Right atrium auricular region (tissue), 2 donors: Measurements from ENCODE around the gene CDK6. TPM values are rescaled to one million over a fixed set of nuclear protein-coding genes. Genes with fewer than 3 reads are reported as not detected.

Experiments used
- DNase-seq: peaks from one replicate; pipeline ENCODE4 v3.0.0-alpha.2; 2019; ENCODE audit warnings: low spot score
- H3K27ac ChIP-seq, 2 donors: fragments of 200-600 bp; sonication (generic); 1 replicate in 1 of 2; 2 replicates in 1 of 2; pipeline ENCODE4 v1.5.1; 2016 to 2019
- H3K27me3 ChIP-seq, 2 donors: fragments of 200-600 bp; sonication (generic); one replicate each; pipeline versions ENCODE4 v1.5.1 to v1.6.0; 2017 to 2019
- H3K36me3 ChIP-seq: fragments of 200-600 bp; sonication (generic); one replicate; pipeline ENCODE4 v1.5.1; 2016
- H3K4me1 ChIP-seq, 2 donors: fragments of 200-600 bp; sonication (generic); one replicate each; pipeline versions ENCODE4 v1.5.1 to v1.6.0; 2017 to 2019
- H3K4me3 ChIP-seq, 2 donors: fragments of 200-600 bp; sonication (generic); 1 replicate in 1 of 2; 2 replicates in 1 of 2; pipeline ENCODE4 v1.5.1; 2017 to 2019; ENCODE audit warnings: mild to moderate bottlenecking in 1 of 2, moderate library complexity in 1 of 2
- H3K9me3 ChIP-seq, 2 donors: fragments of 200-600 bp; sonication (generic); one replicate each; pipeline ENCODE4 v1.5.1; 2019
- total RNA-seq, 2 donors: library from RNA; depleted of rRNA; stranded (reverse); fragments of >200 nt; gene quantifications; one replicate each; pipeline ENCODE4 v1.1.0, GENCODE V29; 2016
- TF ChIP-seq, protein P1 (sequence below), 2 donors: fragments of 200-600 bp; sonication (generic); IDR thresholded peaks; one replicate each; pipeline ENCODE4 v1.5.1; 2019; ENCODE audit warnings: antibody characterized with exemption in 2 of 2

Gene CDK6
- total RNA-seq, 2 donors from 2014 or later = 10.6 to 12.4 TPM

DNA sequence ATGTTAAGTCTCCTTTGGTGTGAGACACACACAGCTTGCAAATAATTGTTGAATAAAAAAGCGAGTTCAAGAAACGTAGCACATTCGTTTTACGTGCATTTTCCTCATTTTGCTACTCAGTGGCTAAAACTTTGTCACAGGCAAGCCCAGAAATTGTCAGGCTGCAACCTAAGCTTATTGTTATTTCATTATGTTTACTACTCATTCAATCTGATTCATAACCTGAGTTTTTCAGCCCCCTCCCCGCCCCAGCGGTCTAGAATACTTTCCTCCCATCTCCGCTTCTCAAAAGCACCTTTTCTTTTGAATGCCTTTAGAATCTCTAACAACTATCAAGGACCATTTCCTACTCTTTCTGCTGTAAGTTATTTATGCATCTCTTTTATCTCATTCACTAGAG is 247.3 kb downstream of the CDK6 start:
- Histone ChIP-seq H3K4me3 (peak overlapping the region; percentile 68 to 78), H3K4me1 (peaks cover 0 to 51% of the 10 kb centered on the region in 2 donors), H3K27ac (peak overlapping the region; percentile 91 to 93), H3K36me3 (no peaks in the 10 kb centered on the region), H3K27me3 (no peaks in the 10 kb centered on the region), H3K9me3 (no peaks in the 10 kb centered on the region)
- TF ChIP-seq, protein P1, sequence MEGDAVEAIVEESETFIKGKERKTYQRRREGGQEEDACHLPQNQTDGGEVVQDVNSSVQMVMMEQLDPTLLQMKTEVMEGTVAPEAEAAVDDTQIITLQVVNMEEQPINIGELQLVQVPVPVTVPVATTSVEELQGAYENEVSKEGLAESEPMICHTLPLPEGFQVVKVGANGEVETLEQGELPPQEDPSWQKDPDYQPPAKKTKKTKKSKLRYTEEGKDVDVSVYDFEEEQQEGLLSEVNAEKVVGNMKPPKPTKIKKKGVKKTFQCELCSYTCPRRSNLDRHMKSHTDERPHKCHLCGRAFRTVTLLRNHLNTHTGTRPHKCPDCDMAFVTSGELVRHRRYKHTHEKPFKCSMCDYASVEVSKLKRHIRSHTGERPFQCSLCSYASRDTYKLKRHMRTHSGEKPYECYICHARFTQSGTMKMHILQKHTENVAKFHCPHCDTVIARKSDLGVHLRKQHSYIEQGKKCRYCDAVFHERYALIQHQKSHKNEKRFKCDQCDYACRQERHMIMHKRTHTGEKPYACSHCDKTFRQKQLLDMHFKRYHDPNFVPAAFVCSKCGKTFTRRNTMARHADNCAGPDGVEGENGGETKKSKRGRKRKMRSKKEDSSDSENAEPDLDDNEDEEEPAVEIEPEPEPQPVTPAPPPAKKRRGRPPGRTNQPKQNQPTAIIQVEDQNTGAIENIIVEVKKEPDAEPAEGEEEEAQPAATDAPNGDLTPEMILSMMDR (IDR thresholded peaks at IDR 0.05) = no peak
- no peak for DNase-seq

DNA sequence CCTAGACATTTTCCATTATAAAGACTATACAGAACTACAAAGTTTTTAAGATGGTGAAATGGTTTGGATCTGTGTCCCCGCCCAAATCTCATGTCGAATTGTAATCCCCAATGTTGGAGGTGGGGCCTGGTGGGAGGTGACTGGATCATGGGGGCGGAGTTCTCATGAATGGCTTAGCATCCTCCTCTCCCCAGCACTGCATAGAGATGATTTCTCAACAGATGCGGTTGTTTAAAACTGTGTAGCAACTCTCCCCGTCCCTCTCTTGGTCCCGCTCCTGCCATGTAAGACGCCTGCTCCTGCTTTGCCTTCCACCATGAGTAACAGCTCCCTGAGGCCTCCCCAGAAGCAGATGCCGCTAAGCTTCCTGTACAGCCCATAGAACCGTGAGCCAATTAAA is 247.8 kb downstream of the CDK6 start:
- H3K4me3 ChIP-seq = peak overlapping the region in 1 of 2 donors; percentile 68
- TF ChIP-seq, protein P1 (IDR thresholded peaks at IDR 0.05) = no peak
- peaks cover 0 to 51% of the 10 kb centered on the region in 2 donors for H3K4me1 ChIP-seq
- DNase-seq = no peak
- no peaks in the 10 kb centered on the region for H3K9me3 ChIP-seq
- H3K27ac ChIP-seq = no peak overlapping the region
- H3K27me3 ChIP-seq = no peaks in the 10 kb centered on the region
- H3K36me3 ChIP-seq = no peaks in the 10 kb centered on the region

DNA sequence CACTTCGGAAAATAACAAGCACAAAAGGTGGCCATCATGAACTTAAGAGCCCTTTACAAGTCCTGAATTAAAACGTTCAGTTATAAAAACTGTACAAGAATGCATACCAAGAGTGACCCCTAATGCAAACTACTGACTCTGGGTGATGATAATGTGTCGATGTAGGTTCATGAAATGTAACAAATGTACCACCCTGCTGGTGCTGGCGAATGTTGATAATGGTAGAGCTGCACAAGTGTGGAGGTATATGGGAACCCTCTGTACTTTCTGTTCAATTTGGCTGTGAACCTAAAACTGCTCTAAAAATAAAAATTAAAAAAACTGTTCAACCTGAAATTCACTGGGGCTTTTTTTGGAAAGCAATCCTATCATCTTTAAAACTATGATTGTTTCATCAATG is 249.5 kb downstream of the CDK6 start:
- peak overlapping the region in 1 of 2 donors; percentile 20 for H3K27ac ChIP-seq
- TF ChIP-seq, protein P1 (IDR thresholded peaks at IDR 0.05) = no peak
- no peak for DNase-seq
- H3K36me3 ChIP-seq = no peaks in the 10 kb centered on the region
- no peaks in the 10 kb centered on the region for H3K9me3 ChIP-seq
- no peak overlapping the region for H3K4me3 ChIP-seq
- peaks cover 0 to 51% of the 10 kb centered on the region in 2 donors for H3K4me1 ChIP-seq
- H3K27me3 ChIP-seq = no peaks in the 10 kb centered on the region

DNA sequence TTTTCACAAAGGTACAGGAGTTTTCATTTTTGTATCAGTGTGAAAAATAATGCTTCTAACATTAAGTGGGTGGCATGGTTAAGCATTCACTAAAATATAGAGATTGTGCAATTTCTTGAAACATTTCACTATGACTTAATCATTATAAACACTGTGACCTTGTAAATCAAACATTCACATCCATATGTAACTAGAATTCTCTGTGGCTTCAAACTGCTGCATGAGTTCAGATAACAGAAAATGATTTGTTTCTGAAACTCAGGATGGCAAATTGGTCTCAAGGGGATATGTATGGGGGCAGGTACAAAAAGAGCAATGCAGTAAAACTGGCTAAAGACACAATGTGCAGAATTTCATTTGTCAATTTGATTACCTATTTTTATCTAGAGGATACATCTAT is 250.0 kb downstream of the CDK6 start:
- Histone ChIP-seq H3K4me3 (no peak overlapping the region), H3K9me3 (no peaks in the 10 kb centered on the region), H3K27ac (peak overlapping the region in 1 of 2 donors; percentile 20), H3K36me3 (no peaks in the 10 kb centered on the region), H3K27me3 (no peaks in the 10 kb centered on the region), H3K4me1 (peaks cover 0 to 51% of the 10 kb centered on the region in 2 donors)
- no peak for DNase-seq
- TF ChIP-seq, protein P1 (IDR thresholded peaks at IDR 0.05) = no peak

DNA sequence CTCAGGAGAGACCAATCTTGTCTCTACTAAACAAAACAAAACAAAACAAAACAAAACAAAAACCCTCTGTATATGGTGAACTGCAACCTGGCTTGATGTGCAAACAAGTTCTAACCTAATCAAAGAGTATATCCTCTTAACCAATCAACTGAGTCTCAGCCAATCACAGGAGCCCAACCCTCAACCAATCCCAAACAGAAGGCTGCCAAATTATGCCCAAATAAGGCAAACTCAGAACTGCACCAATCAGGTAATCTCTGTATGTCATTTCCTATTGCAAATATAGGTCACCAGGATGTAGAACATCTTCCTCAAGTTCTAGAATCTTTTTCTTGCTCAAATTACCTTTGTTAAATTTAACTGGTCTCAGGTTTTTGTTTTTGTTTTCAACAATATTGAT is 251.4 kb downstream of the CDK6 start:
- TF ChIP-seq, protein P1 (IDR thresholded peaks at IDR 0.05) = no peak
- no peak overlapping the region for H3K4me3 ChIP-seq
- no peak for DNase-seq
- H3K9me3 ChIP-seq = no peaks in the 10 kb centered on the region
- H3K27me3 ChIP-seq = no peaks in the 10 kb centered on the region
- peak overlapping the region; percentile 30 to 33 for H3K27ac ChIP-seq
- peaks cover 10% of the 10 kb centered on the region for H3K36me3 ChIP-seq
- H3K4me1 ChIP-seq = peaks cover 0 to 45% of the 10 kb centered on the region in 2 donors

DNA sequence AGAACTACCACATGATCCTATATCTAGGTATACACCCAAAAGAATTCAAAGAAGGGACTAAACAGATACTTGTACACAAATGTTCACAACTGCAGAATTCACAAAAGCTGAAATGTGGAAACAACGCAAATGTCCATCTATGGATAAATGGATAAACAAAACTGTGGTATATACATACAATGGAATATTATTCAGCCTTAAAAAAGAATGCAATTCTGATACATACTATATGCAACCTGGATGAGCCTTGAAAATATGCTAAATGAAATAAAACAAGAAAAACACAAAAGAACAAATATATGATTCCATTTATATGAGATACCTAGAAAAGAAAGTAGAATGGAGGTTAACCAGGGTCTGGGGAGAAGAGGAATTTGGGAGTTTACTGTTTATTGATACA is 253.4 kb downstream of the CDK6 start:
- Histone ChIP-seq H3K4me1 (peaks cover 0 to 30% of the 10 kb centered on the region in 2 donors), H3K27ac (no peak overlapping the region), H3K36me3 (peaks cover 28% of the 10 kb centered on the region), H3K27me3 (no peaks in the 10 kb centered on the region), H3K9me3 (no peaks in the 10 kb centered on the region), H3K4me3 (no peak overlapping the region)
- TF ChIP-seq, protein P1 (IDR thresholded peaks at IDR 0.05) = no peak
- no peak for DNase-seq
